Peyer's patch (tissue), 4 donors: ENCODE results near the gene MSS51.

Source experiments
- CTCF ChIP-seq, 6 experiments: fragments of 450-650 bp in 4 of 6; fragments of 200-600 bp in 2 of 6; sonication (generic) in 1 of 6; IDR thresholded peaks; one replicate each; pipeline ENCODE4 v1.5.1; 2017 to 2019; ENCODE audit warnings: antibody characterized with exemption in 6 of 6, mild to moderate bottlenecking in 3 of 6, moderate library complexity in 1 of 6
- POLR2A ChIP-seq, 2 donors: fragments of 450-650 bp; IDR thresholded peaks; one replicate each; pipeline ENCODE4 v1.5.1; 2017; ENCODE audit warnings: antibody characterized with exemption in 2 of 2, mild to moderate bottlenecking in 2 of 2, moderate library complexity in 2 of 2

GRCh38 chr10:73471226-73471625 is 37.9 kb upstream of the MSS51 start:
- TF ChIP-seq CTCF (IDR thresholded peaks at IDR 0.05) = no peak
- no peak for TF ChIP-seq POLR2A (IDR thresholded peaks at IDR 0.05)
